Caco-2 (cell line): ENCODE data around the gene GIPC3. TPM values are rescaled to one million over a fixed set of nuclear protein-coding genes. Genes with fewer than 3 reads are reported as not detected.

Experiments used
- BruUV-seq: library from RNA; stranded (reverse); fragments of 400-500 nt; replicated peaks from 2 replicates; lab custom pipeline; 2021; lab: Mats Ljungman, UMichigan
- CTCF ChIA-PET: fragments of 300-600 bp; sonication (Branson Sonifier 250); formaldehyde crosslinking; loops from one replicate; lab custom pipeline; 2022; ENCODE audit warnings: antibody characterized with exemption; lab: Charles Lee
- POLR2A ChIA-PET: fragments of 300-600 bp; sonication (Branson Sonifier 250); formaldehyde crosslinking; loops from one replicate; lab custom pipeline; 2022; ENCODE audit warnings: antibody characterized with exemption; lab: Charles Lee
- DNase-seq, 2 experiments: peaks; one replicate each; pipeline versions ENCODE4 v3.0.0 to v3.0.0-alpha.2; 2020 to 2022
- H3K27me3 ChIP-seq: replicated peaks from 2 replicates; pipeline ENCODE4 v1.6.0; 2011; ENCODE audit warnings: low read length; ENCODE audit not compliant: control insufficient read depth, insufficient read depth
- H3K36me3 ChIP-seq: 2 replicates; pipeline ENCODE4 v1.5.1; 2011; ENCODE audit warnings: low read length; ENCODE audit not compliant: control insufficient read depth, insufficient read depth
- H3K4me1 ChIP-seq: fragments of 250-450 bp; sonication (Bioruptor Pico); 2 replicates; pipeline ENCODE4 v1.5.1; 2020; ENCODE audit warnings: mild to moderate bottlenecking
- H3K4me3 ChIP-seq: 2 replicates; pipeline ENCODE4 v1.5.1; 2011; ENCODE audit warnings: low read depth, mild to moderate bottlenecking, control low read depth, low read length
- H3K9me3 ChIP-seq: fragments of 250-450 bp; sonication (Bioruptor Pico); 2 replicates; pipeline ENCODE4 v1.5.1; 2020; ENCODE audit warnings: mild to moderate bottlenecking, moderate library complexity
- H3K27ac Mint-ChIP-seq: one replicate; pipeline ENCODE4 v1.8.0; 2022; ENCODE audit warnings: mixed read lengths; ENCODE audit not compliant: unreplicated experiment
- H3K27me3 Mint-ChIP-seq: one replicate; pipeline ENCODE4 v1.8.0; 2022; ENCODE audit warnings: mixed read lengths; ENCODE audit not compliant: insufficient read depth, unreplicated experiment
- H3K36me3 Mint-ChIP-seq: one replicate; pipeline ENCODE4 v1.8.0; 2022; ENCODE audit warnings: mild to moderate bottlenecking, mixed read lengths; ENCODE audit not compliant: insufficient read depth, unreplicated experiment
- H3K4me1 Mint-ChIP-seq: one replicate; pipeline ENCODE4 v1.8.0; 2022; ENCODE audit warnings: low read depth, mixed read lengths; ENCODE audit not compliant: unreplicated experiment
- H3K4me3 Mint-ChIP-seq: one replicate; pipeline ENCODE4 v1.8.0; 2022; ENCODE audit warnings: mild to moderate bottlenecking, moderate library complexity, mixed read lengths; ENCODE audit not compliant: unreplicated experiment
- H3K9me3 Mint-ChIP-seq: one replicate; pipeline ENCODE4 v1.8.0; 2022; ENCODE audit warnings: mixed read lengths; ENCODE audit not compliant: unreplicated experiment
- intact Hi-C: fragments of 100-400 bp; cut with micrococcal nuclease; formaldehyde crosslinking; loops from one replicate; pipeline ENCODE4 v1.10.0; 2022; ENCODE audit not compliant: unreplicated experiment
- total RNA-seq: library from RNA; stranded (reverse); gene quantifications from 2 replicates; pipeline ENCODE4 v1.2.3, GENCODE V29; 2022
- TF ChIP-seq, protein P1 (sequence below), 2 experiments: fragments of 200-600 bp in 1 of 2; IDR thresholded peaks; 1 replicate in 1 of 2; 2 replicates in 1 of 2; pipeline versions ENCODE4 v1.5.1 to v1.8.0; 2011 to 2022; ENCODE audit warnings: antibody characterized with exemption in 1 of 2, control low read depth in 1 of 2, inconsistent platforms in 1 of 2, low read depth in 1 of 2, low read length in 1 of 2, mild to moderate bottlenecking in 1 of 2, moderate library complexity in 1 of 2; ENCODE audit not compliant: insufficient read depth in 1 of 2, severe bottlenecking in 1 of 2, unreplicated experiment in 1 of 2

GIPC3 gene
- total RNA-seq, 1 experiment from 2014 or later: not detected

DNA sequence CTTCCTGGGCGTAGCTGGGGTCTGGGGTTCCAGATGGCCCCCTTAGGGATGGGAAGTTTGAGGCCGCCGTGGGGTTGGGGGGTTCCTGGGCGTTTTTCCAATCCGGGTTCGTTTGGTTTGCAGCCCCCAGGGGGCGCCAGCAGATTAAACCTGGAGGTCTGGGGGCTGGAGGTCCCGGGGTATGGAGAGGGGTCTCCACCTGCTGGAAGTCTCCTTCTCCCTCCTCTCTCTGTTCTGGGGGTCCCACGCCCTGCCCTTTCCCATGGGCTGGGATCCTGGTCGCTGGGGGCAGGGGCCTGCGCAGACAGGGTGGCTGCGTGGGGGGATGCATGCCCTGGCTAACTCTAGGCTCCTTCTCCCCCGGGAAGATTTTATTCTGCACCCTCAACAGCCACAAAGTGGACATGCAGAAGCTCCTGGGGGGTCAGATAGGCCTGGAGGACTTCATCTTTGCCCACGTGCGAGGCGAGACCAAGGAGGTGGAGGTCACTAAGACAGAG is 899 bp downstream of the GIPC3 start:
- CTCF ChIA-PET: no interaction called here
- no peaks in the 10 kb centered on the region for H3K36me3 Mint-ChIP-seq

DNA sequence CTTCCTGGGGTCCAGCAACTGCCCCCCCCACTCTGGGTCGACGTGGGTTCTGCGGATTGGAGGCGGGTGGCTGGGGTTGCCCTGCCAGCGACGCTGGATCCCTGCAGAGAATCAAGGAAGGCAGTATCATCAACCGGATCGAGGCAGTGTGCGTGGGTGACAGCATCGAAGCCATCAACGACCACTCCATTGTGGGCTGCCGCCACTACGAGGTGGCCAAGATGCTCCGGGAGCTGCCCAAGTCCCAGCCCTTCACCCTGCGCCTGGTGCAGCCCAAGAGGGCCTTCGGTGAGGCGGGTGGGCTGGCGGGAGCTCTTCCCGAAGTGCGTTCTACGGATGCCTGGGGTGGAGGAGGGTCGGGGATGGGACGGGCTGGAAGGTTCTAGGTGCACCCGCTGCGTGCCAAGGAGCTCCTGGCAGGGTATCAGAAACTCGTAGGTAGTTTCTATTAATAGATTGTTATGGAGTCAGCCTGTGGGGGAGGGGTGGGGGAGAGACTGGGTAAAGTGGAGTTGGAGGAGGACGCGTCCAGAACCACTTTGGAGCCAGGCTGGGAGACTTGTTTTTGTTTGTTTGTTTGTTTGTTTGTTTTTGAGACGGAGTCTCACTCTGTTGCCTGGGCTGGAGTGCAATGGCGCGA is 1.5 kb downstream of the GIPC3 start:
- Mint-ChIP-seq H3K27me3 (peaks cover 3% of the 10 kb centered on the region), H3K27ac (no peak overlapping the region), H3K4me3 (no peak overlapping the region), H3K4me1 (no peaks in the 10 kb centered on the region), H3K36me3 (no peaks in the 10 kb centered on the region), H3K9me3 (no peaks in the 10 kb centered on the region)
- 0 out of 2 replicates have a peak, but pooled peaks cover 8% of the 10 kb centered on the region for H3K9me3 ChIP-seq
- no TSS peak for BruUV-seq
- H3K4me1 ChIP-seq: no peaks in the 10 kb centered on the region
- intact Hi-C loops: no loop called here
- H3K36me3 ChIP-seq: no peaks in the 10 kb centered on the region
- ChIA-PET CTCF (no interaction called here), POLR2A (no interaction called here)
- H3K27me3 ChIP-seq: no peaks in the 10 kb centered on the region
- TF ChIP-seq, protein P1, sequence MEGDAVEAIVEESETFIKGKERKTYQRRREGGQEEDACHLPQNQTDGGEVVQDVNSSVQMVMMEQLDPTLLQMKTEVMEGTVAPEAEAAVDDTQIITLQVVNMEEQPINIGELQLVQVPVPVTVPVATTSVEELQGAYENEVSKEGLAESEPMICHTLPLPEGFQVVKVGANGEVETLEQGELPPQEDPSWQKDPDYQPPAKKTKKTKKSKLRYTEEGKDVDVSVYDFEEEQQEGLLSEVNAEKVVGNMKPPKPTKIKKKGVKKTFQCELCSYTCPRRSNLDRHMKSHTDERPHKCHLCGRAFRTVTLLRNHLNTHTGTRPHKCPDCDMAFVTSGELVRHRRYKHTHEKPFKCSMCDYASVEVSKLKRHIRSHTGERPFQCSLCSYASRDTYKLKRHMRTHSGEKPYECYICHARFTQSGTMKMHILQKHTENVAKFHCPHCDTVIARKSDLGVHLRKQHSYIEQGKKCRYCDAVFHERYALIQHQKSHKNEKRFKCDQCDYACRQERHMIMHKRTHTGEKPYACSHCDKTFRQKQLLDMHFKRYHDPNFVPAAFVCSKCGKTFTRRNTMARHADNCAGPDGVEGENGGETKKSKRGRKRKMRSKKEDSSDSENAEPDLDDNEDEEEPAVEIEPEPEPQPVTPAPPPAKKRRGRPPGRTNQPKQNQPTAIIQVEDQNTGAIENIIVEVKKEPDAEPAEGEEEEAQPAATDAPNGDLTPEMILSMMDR (IDR thresholded peaks at IDR 0.05; ENCODE audit: insufficient read depth in 1 of 2, low read depth in 1 of 2, low read length in 1 of 2, severe bottlenecking in 1 of 2, unreplicated experiment in 1 of 2): no peak
- H3K4me3 ChIP-seq: no peak overlapping the region
- no peak for DNase-seq

More for the DNA sequence above, 899 bp downstream of the GIPC3 start:
- POLR2A ChIA-PET: no interaction called here
- Mint-ChIP-seq H3K4me3 (no peak overlapping the region), H3K27me3 (peaks cover 3% of the 10 kb centered on the region), H3K27ac (no peak overlapping the region), H3K9me3 (no peaks in the 10 kb centered on the region), H3K4me1 (no peaks in the 10 kb centered on the region)
- H3K9me3 ChIP-seq: 0 out of 2 replicates have a peak, but pooled peaks cover 3% of the 10 kb centered on the region
- no peaks in the 10 kb centered on the region for H3K36me3 ChIP-seq
- intact Hi-C loops: no loop called here
- TF ChIP-seq, protein P1 (IDR thresholded peaks at IDR 0.05; ENCODE audit: insufficient read depth in 1 of 2, low read depth in 1 of 2, low read length in 1 of 2, severe bottlenecking in 1 of 2, unreplicated experiment in 1 of 2): peak; percentile 8 to 38
- DNase-seq: no peak
- no TSS peak for BruUV-seq
- H3K4me3 ChIP-seq: no peak overlapping the region
- no peaks in the 10 kb centered on the region for H3K4me1 ChIP-seq
- no peaks in the 10 kb centered on the region for H3K27me3 ChIP-seq

DNA sequence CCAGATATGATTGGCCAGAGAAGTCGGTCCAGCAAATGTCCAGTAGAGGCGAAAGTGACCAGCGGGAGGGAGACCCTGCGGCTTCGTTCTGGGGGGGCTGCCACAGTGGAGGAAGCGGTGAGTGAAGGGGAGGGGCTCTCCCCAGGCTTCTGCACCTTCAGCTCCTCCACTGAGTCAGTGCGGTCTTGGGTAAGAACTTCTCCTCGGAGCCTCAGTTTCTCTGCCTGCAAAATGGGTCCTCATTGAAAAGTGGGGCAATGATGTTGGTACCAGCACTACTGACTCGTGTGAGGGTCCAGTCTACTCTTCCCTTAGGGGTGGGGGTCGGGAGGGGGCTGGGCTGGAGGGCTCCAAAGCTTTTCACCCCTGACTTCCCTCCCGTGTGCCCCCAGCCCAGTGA is 4.2 kb downstream of the GIPC3 start:
- Mint-ChIP-seq H3K4me1 (no peaks in the 10 kb centered on the region), H3K36me3 (peaks cover 3% of the 10 kb centered on the region), H3K9me3 (no peaks in the 10 kb centered on the region), H3K27ac (no peak overlapping the region), H3K4me3 (no peak overlapping the region), H3K27me3 (peaks cover 2% of the 10 kb centered on the region)
- POLR2A ChIA-PET: no interaction called here
- Histone ChIP-seq H3K4me3 (no peak overlapping the region), H3K9me3 (0 out of 2 replicates have a peak, but pooled peaks cover 8% of the 10 kb centered on the region), H3K36me3 (no peaks in the 10 kb centered on the region), H3K4me1 (no peaks in the 10 kb centered on the region), H3K27me3 (no peaks in the 10 kb centered on the region)
- no peak for DNase-seq
- TF ChIP-seq, protein P1 (IDR thresholded peaks at IDR 0.05; ENCODE audit: insufficient read depth in 1 of 2, low read depth in 1 of 2, low read length in 1 of 2, severe bottlenecking in 1 of 2, unreplicated experiment in 1 of 2): no peak
- intact Hi-C loops: no loop called here
- BruUV-seq: no TSS peak
- CTCF ChIA-PET: no interaction called here
